ENCODE measurements around the gene SLC25A21.
"Not testable (repeated sequence)": the region's sequence is repeated elsewhere in the genome, so short reads cannot be mapped to it uniquely, and the experiment has no call there.

Gene SLC25A21

DNA sequence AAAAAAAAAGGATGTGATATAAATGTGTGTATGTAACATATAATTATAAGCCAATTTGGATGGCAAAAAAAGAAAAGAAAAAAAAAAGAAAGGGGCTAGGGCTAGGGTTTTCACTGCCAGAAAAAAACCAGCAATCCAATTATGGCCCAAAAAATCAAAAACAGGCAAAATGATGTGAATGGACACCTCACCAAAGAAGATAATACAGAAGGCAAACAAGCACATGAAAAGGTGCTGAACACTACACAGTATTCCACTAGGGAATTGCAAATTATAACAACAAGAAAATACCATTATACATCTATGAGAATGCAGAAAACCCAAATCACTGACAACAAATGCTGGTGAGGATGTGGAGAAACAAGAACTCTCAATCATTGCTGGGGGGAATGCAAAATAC is 13.3 kb upstream of the SLC25A21 start:
- no peak for DNase-seq

DNA sequence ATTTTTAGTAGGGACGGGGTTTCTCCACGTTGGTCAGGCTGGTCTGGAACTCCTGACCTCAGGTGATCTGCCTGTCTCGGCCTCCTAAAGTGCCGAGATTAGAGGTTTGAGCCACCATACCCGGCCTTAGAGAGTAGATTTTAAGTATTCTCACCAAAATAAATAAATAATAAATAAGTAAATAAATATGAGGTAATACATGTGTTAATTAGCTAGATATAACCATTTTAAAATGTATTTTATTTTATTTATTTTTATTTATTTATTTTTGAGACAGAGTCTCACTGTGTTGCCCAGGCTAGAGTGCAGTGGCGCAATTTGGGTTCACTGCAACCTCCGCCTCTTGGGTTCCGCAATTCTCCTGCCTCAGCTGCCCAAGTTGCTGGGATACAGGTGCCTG is 12.1 kb upstream of the SLC25A21 start:
- not testable (repeated sequence) for DNase-seq

DNA sequence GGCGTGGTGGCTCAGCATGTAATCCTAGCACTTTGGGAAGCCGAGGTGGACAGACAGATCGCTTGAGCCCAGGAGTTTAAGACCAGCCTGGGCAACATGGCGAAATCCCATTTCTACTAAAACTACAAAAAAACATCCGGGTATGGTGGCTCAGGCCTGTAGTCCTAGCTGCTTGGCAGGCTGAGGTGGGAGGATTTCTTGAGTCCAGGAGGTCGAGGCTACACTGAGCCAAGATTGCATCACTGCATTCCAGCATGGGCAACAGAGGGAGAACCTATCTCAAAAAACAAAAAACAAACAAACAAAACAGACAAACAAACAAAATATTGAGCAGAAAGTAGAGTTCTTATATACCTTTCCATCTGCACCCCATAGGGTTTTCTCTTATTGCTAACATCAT is 9.0 kb upstream of the SLC25A21 start:
- DNase-seq: no peak

DNA sequence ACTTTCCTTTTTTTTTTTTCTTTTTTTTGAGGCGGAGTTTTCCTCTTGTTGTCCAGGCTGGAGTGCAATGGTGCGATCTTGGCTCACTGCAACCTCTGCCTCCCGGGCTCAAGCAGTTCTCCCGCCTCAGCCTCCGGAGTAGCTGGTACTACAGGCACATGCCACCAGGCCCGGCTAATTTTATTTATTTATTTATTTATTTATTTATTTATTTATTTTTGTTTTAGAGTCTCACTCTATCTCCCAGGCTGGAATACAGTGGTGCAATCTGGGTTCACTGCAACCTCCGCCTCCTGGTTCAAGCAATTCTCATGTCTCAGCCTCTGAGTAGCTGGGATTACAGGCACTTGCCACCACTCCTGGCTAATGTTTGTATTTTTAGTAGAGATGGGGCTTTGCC is 8.5 kb upstream of the SLC25A21 start:
- not testable (repeated sequence) for DNase-seq

DNA sequence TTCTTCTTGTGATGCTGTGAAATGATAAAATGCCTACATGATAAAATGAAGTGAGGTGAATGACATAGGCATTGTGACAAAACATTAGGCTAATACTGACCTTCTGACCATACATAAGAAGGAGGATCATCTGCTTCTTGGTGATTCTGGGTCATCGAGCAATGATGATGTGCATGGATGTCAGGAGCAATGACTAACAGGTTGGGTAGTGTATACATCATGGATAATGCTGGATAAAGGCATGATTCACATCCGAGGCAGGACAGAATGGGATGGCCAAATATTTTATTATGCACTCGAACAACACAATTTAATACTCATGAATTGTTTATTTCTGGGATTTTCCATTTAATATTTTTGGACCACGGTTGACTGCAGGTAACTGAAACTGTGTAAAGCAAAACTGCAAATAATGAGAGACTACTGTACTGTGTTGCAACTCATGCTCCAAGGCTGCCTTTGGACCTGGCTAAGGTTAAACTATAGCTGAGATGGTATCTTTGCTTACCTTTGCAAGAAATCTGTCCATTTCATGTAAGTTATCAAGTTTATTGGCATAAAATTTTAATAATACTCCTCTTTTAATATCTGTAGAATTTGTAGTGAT is 7.6 kb upstream of the SLC25A21 start:
- DNase-seq: no peak

DNA sequence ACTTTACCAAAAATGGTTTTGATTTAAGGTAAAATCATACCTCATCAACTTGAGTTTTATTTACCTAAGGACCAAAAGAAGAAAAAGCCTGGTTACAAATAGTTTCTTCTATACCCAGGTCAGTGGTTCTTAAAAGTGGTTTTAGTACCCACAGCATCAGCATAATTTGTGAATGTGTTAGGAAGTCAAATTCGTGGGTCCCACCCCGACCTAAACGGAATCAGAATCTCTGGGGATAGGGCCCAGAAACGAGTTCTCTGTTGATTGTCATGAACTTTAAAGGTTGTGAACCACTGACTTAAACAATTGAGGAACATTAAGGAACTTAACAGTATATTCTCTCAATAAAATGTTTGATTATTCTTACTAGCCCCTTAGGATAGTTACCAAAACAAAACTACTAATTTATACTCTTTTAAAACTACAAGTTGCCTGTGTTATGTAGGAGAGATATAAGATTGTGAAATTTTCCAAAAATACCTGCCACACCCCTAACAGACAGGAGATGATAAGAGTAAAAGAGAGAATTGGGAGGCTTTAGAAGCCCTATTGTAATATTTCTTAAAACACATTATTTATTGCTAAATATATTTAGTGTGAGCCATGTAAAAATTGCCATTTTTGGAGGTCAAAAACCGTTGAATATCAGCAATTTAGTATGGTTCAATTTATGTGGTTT is 669 bp upstream of the SLC25A21 start:
- no peak for DNase-seq

DNA sequence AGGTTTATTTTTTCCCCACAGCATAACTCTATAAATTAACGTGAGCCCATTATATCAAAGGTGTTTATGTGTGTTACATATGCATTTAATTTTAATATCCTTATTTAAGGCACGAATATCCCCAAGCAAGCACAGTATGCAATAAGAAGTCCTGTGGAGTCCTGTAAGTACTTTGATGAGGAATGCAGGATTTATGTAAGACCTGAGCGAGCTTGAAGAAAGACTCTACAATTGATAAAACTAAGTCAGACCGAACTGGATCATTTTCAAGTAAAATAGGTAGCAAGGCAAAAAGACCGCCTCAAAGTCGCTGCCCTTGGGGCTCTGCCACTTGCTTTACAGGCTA is 755 bp downstream of the SLC25A21 start:
- no peak for DNase-seq

DNA sequence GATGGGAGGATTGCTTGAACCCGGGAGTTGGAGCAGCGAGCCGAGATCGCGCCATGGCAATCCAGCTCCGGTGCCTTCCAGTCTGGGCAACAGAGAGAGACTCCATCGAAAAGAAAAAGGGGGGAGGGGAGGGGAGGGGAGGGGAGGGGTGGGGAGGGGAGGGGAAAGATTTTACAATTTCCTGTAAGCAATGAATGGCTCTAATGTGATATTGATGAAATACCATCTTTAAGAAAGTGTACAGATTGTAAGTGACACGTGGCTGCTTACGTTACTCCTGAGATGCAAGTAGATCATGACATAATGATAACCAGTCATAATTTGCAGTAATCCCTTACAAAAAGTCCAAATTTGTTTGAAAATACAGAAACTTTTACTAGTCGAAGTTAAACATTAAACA is 1.4 kb downstream of the SLC25A21 start:
- DNase-seq: peak; percentile 47

DNA sequence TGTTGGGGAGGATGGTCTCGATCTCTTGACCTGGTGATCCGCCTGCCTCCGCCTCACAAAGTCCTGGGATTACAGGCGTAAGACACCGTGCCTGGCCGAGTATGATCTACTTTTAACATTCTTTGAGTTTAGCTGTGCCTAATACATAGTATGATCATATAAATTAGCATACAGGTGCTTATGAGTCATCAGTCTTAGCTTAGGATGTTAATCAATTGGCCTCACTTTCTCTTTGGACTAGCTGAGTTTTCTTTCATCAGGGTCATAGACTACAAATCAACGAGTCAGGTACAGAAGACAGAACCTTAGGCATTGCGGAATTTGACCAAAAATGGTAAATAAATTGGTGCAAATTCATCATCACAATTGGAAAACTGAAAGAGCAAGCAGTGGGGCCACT is 2.2 kb downstream of the SLC25A21 start:
- peak; percentile 77 for DNase-seq

DNA sequence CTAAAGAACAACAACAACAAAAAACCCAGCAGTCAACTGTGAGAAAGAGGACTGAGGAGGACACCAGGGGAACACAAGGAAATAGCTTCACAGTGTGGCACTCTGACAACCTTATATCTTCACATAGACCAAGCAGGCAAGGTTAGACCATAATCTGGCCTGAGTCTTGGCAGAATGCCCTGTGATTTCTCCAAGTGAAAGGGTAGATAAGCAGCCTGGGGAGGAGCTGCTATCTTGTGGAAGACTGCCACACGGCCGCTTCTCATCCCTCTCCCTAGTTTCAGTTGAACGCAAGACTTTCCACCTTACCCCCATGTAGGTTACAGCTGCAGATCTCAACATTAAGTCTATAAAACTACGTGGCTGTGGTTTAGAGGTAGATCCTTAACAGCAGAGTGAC is 3.7 kb downstream of the SLC25A21 start:
- no peak for DNase-seq

DNA sequence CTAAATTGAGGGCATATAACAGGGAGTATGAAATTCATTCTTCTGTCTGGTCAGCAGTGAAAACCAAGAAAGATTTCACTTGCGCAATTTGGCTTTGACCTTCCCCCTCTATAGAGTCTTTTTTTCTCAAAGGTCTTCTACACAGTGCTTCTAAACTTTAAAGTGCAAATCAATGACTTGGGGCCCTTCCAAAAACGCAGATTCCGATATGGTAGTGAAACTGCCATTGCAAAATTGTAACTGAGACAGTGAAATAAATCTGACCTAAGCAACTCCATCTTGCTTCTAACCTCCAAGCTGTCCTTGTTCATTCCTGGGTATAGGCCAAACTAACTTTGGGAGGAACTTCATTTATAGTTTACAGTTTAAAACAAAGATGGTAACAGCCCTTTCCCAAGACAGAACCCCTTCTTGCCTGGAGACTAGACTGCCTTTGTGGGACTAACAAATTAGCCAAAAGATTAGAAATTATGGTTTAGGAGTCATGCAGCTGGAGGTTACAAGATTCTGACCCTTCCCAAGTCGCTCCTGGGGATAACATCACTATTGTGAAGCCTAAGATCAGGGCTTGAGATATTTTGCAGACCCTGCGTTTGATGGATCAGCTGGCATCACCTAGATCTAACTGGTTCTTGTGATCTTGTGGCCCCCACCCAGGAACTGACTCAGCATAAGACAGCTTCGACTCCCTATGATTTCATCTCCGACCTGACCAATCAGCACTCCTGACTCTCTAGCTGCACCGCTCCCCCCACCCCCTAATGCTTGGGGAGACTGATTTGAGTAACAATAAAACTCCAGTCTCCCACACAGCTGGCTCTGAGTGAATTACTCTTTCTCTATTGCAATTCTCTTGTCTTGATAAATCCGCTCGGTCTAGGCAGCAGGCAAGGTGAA is 5.0 kb downstream of the SLC25A21 start:
- no peak for DNase-seq

DNA sequence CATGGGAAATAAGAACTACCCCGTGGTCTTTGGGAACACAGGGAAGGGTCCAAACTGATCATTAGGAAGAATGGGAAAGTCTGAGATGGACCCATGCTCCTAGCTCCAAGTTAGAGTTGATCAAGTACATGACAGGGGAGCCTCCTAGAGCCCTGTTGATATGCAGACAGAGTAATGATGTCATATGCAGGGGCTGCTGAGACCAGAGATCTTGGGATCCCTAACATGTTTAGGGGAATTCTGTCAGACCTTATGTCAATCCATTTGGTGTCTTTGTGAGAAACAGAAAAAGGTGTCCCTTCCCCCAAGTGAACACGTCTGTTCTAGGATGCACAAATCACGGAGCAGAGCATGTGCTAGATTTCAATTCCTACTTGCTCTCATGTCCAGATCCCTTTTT is 6.6 kb downstream of the SLC25A21 start:
- no peak for DNase-seq

DNA sequence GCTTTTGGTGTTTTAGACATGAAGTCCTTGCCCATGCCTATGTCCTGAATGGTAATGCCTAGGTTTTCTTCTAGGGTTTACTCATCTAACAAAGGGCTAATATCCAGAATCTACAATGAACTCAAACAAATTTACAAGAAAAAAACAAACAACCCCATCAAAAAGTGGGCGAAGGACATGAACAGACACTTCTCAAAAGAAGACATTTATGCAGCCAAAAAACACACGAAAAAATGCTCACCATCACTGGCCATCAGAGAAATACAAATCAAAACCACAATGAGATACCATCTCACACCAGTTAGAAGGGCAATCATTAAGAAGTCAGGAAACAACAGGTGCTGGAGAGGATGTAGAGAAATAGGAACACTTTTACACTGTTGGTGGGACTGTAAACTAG is 10.1 kb downstream of the SLC25A21 start:
- DNase-seq: not testable (repeated sequence)

DNA sequence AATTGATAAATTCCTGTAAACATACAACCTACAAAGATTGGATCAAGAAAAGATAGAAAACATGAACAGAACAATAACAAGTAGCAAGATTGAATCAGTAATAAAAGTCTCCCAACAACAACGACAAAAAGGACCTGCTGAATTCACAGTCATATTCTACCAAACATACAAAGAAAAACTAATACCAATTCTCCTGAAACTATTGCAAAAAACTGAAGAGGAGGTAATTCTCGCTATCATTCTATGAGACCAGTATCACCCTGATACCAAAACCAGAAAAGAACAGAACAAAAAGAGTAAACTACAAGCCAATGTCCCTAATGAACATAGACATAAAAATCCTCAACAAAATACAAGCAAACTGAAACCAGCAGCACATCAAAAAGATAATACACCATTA is 14.4 kb downstream of the SLC25A21 start:
- DNase-seq: no peak

DNA sequence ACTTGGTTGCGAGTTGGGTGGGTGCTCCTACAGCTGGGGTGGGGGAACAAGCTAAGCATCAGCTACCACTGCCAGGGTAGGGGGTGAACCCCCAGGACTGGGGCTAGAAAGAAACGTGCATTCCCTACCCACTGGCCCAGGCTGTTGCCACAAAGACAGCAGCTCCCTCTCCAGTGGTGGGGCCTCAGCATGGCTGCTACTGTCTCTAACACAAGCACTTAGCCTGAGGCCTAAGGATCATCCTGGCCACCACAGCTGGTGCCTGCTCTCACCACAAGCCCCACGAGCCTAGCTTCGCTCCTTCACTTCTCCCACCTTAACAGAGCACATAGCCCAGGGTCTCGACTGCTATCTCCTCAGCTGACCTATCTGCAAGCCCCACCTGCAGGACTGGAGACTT is 18.9 kb downstream of the SLC25A21 start:
- DNase-seq: no peak

DNA sequence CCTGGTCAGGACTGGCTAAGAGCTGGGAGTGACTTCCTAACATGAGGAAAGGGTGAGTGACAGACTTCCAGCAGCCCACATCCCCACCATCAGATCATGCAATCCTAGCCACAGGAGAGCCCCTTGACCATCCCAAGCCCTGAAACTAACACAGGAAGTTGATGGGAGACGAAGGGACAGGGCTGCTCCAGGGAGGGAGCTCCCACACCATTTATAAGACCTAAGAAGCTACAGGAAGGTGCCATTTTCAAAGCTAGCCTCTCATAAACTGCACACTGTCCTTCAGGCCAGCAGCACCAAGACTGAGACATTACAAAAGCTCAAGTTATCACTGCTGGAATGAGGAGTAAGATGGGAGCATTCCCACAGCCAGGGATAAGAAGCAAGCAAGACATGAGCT is 19.4 kb downstream of the SLC25A21 start:
- DNase-seq: no peak

DNA sequence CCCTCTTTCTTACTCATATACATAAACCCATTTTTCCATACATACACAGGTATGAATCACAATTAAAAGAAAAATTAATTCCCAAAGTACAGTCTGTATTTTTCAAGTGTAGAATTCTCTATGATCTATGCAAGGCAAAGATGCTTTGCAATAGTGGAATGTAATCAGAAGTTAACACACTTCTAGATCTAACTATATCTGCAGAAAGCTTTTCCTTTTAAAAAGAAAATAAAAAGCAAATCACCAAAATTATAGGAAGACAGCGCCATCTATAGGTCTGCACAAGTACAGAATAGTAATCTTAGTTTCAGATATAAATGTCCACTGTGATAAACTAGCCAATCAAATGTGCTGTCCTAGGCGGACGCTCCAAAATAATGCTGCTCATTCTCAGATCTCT is 22.0 kb downstream of the SLC25A21 start:
- DNase-seq: peak; percentile 90

DNA sequence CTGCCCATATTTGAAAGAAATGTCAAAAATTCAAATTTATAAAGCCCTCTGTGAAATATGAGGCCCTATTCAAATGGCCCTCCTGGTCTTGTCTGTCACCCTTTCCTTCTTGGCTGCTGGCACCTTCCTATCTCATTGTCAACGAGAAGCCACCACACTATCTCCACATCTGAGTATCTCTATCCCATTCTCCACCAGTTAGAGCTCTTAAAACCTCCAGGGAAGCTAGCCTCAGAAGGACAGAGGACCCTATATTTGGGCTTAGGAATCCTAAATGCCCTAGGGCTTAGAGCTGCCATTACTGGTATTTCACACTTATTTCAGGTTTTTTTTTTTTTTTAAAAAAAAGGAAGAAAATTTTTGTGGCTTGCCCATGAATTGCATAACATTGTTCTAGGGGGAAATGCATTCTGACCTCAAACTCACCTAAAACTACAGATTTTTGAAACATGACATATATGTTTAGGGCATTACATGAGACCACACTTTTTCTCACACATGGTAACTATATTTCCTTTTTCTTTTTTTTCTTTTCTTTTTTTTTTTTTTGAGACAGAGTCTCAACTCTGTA is 25.0 kb downstream of the SLC25A21 start:
- no peak for DNase-seq

DNA sequence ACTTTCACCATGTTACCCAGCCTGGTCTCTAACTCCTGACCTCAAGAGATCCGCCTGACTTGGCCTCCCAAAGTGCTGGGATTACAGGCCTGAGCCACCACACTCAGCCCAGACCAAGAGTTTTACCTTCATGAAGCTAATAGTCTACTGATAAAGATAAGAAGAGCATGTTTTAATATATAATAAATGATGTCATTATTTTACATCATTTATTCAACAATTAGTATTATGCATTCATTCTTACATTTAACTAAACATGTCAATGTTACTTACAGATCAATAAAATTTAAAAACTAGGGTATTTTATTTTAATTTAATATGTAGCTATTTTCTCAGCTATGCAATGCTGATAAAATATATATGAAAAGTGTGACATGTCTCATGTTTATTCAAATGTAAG is 26.0 kb downstream of the SLC25A21 start:
- DNase-seq: not testable (repeated sequence)

DNA sequence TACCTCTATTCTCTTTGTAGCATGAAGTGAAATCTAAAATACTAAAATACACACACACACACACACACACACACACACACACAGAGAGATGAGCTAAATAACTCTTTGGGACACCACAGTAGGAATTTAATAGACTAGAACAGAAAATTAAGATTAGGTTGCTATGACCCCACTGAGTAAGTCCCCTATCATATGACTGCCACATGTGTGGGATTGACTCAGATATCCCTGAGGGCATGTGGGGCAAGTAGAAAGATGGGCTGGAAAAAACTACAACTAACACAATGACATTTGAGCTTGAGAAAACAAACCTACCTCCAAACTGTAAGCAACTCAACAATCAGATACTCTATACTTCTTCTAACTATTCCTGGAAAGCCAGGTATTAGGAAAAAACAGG is 27.0 kb downstream of the SLC25A21 start:
- DNase-seq: no peak

DNA sequence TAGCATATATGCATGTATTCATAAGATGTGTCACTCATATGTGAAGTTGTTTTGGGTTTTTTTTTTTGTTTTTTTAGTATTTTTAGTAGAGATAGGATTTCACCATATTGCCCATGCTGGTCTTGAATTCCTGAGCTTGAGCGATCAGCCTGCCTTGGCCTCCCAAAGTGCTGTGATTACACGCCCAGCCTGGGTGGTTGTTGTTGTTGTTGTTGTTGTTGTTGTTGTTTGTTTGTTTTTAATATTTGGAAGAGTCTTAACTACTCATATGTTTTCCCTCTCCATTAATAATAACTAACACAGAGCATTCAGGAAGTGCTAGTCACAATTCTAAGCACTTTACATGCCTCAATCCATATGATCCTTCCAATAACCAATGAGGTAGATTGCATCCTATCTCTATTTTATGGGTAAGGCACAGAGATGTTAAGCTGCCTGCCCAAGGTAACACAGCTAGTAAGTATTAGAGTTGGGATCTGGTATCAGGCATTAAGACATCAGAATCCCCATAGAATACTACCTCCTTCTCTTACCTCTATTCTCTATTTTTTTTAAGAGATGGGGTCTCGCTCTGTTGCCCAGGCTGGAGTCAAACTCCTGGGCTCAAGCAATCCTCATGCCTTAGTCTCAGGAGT is 27.6 kb downstream of the SLC25A21 start:
- DNase-seq: no peak

DNA sequence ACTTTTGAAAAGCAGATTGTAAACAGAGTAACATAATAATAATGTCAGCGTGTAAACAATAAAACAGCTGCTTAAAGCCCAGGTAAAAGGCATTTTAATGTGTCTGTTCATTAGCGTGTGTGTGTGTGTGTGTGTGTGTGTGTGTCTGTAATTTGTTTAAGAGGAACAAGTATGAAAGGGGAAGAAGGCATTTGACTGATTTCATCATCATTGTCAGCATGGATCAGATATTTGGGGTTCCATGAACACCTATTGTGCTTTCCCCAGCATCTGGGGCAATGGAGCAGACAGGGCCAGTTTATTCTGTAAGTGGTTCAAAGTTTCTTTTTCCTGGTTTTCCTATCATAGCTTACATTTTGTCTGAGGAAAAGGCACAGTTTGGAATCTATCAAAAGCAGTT is 28.9 kb downstream of the SLC25A21 start:
- DNase-seq: no peak

DNA sequence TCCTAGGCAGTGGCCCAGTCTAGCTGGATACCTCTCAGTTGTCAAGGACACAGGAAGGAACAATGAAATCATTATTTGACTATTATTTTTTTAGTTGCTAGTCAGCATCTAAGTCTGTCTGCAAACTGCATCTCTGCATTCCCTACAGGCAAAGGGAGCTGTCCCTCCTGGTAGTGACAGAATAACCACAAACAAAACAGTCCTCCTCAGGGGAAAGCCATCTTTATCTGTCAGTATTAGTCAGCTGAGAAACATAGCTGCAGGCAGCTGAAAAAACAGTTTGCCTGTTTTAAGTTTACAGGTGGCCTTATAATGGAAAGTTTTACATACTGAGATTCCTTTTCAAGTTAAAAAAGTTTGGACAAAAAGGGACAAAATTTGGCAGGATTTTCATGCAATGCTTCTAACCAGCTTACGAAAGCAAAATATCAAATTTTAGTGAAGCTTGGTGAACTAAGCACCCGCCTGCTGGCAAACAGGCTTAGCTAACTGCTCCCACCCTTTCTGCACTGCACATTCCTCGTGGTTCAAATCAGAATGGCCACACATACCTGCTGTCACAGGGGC is 29.5 kb downstream of the SLC25A21 start:
- no peak for DNase-seq

Measured in NCI-H510A treated with DMSO at 0.1 percent for 48 hours (cell line).